SU-DHL-6 (cell line): Measurements from ENCODE around the gene CEP192.

Source experiments
- H2AFZ ChIP-seq: fragments of 200-600 bp; sonication (generic); 2 replicates; pipeline ENCODE4 v1.6.1; 2014; ENCODE audit warnings: low read depth, mild to moderate bottlenecking, moderate library complexity, mixed read lengths, antibody characterized with exemption, low read length; ENCODE audit not compliant: severe bottlenecking
- H3F3A ChIP-seq: fragments of 200-600 bp; shearing (Covaris generic); 2 replicates; pipeline ENCODE4 v1.6.0; 2016; ENCODE audit warnings: antibody characterized with exemption, mild to moderate bottlenecking; ENCODE audit not compliant: insufficient read depth
- H3K27ac ChIP-seq: fragments of 200-600 bp; sonication (generic); 2 replicates; pipeline ENCODE4 v1.5.1; 2016; ENCODE audit warnings: low read depth, mild to moderate bottlenecking, low read length, moderate library complexity, mixed read lengths
- H3K27me3 ChIP-seq: fragments of 200-600 bp; sonication (generic), shearing (Covaris generic); 2 replicates; pipeline ENCODE4 v1.6.0; 2014; ENCODE audit warnings: mild to moderate bottlenecking, low read length
- H3K36me3 ChIP-seq: fragments of 200-600 bp; sonication (generic); 2 replicates; pipeline ENCODE4 v1.6.1; 2014; ENCODE audit warnings: mild to moderate bottlenecking, low read length, mixed read lengths
- H3K4me2 ChIP-seq: fragments of 300-600, 200-600 bp; shearing (Covaris generic), sonication (generic); 2 replicates; pipeline ENCODE4 v1.6.0; 2014; ENCODE audit warnings: low read length, low read depth, mild to moderate bottlenecking; ENCODE audit not compliant: poor library complexity, severe bottlenecking
- H3K4me3 ChIP-seq: fragments of 200-600 bp; sonication (generic); 2 replicates; pipeline ENCODE4 v1.5.1; 2014; ENCODE audit warnings: antibody characterized with exemption, low read length, mild to moderate bottlenecking, mixed read lengths; ENCODE audit not compliant: insufficient read depth, poor library complexity, severe bottlenecking
- H3K79me2 ChIP-seq: fragments of 200-600 bp; sonication (generic); 2 replicates; pipeline ENCODE4 v1.6.1; 2014; ENCODE audit warnings: mild to moderate bottlenecking, low read length, moderate library complexity; ENCODE audit not compliant: insufficient read depth
- H3K9ac ChIP-seq: fragments of 200-600 bp; sonication (generic); 2 replicates; pipeline ENCODE4 v1.7.0; 2014; ENCODE audit warnings: mild to moderate bottlenecking, low read length
- H3K9me2 ChIP-seq: fragments of 200-600 bp; sonication (generic); replicated peaks from 2 replicates; pipeline ENCODE4 v1.6.1; 2014; ENCODE audit warnings: low read length; ENCODE audit not compliant: insufficient read depth
- H3K9me3 ChIP-seq: fragments of 200-600 bp; sonication (generic); 2 replicates; pipeline ENCODE4 v1.6.1; 2014; ENCODE audit warnings: low read length, mixed read lengths; ENCODE audit not compliant: insufficient read depth
- H4K20me1 ChIP-seq: fragments of 200-600 bp; sonication (generic); 2 replicates; pipeline ENCODE4 v1.6.1; 2014; ENCODE audit warnings: low read depth, mild to moderate bottlenecking, antibody characterized with exemption, low read length, moderate library complexity, mixed read lengths
- EZH2phosphoT487 ChIP-seq: fragments of 200-600 bp; sonication (generic), shearing (Covaris generic); conservative IDR thresholded peaks from 2 replicates; pipeline ENCODE4 v1.6.1; 2018; ENCODE audit warnings: mild to moderate bottlenecking, antibody characterized with exemption, low read length, moderate library complexity, mixed read lengths
- TF ChIP-seq, protein P1 (sequence below): fragments of 200-600 bp; sonication (generic); IDR thresholded peaks from one replicate; pipeline ENCODE4 v1.5.1; 2017; ENCODE audit warnings: antibody characterized with exemption, mild to moderate bottlenecking, low read length, moderate library complexity; ENCODE audit not compliant: insufficient read depth, poor library complexity, severe bottlenecking

CEP192 gene

DNA sequence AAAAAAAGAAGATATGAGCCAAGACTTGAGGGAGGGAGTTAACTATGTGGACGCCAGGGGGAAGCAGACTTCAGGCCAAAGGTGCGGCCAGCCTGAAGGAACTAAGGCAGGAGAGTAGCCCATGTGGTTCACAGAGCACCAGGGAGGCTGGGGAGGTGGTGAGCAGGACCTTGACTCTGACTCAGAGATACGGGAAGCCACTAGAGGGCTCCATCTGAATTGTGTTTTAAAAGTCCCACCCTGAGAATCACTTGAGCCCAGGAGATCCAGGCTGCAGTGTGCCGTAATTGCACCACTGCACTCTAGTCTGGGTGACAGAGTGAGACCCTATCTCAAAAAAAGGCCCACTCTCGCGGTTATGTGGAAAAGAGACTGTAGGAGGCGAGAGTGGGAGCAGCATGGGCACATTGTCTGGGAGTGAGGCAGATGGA lies 12.3 kb downstream of the CEP192 start:
- Histone ChIP-seq H4K20me1 (peaks cover 7% of the 10 kb centered on the region), H3K27ac (no peak overlapping the region), H3K4me2 (no peak overlapping the region), H3K79me2 (peaks cover 48% of the 10 kb centered on the region), H2AFZ (no peak overlapping the region), H3K9me2 (no peaks in the 10 kb centered on the region), H3K27me3 (no peaks in the 10 kb centered on the region), H3K9me3 (no peaks in the 10 kb centered on the region), H3K4me3 (no peak overlapping the region), H3F3A (no peaks in the 10 kb centered on the region), H3K9ac (no peak overlapping the region), H3K36me3 (peaks cover 30% of the 10 kb centered on the region; the same call in 1 of the 2 replicates)
- TF ChIP-seq, protein P1, sequence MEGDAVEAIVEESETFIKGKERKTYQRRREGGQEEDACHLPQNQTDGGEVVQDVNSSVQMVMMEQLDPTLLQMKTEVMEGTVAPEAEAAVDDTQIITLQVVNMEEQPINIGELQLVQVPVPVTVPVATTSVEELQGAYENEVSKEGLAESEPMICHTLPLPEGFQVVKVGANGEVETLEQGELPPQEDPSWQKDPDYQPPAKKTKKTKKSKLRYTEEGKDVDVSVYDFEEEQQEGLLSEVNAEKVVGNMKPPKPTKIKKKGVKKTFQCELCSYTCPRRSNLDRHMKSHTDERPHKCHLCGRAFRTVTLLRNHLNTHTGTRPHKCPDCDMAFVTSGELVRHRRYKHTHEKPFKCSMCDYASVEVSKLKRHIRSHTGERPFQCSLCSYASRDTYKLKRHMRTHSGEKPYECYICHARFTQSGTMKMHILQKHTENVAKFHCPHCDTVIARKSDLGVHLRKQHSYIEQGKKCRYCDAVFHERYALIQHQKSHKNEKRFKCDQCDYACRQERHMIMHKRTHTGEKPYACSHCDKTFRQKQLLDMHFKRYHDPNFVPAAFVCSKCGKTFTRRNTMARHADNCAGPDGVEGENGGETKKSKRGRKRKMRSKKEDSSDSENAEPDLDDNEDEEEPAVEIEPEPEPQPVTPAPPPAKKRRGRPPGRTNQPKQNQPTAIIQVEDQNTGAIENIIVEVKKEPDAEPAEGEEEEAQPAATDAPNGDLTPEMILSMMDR = no peak
- no peak for TF ChIP-seq EZH2phosphoT487

DNA sequence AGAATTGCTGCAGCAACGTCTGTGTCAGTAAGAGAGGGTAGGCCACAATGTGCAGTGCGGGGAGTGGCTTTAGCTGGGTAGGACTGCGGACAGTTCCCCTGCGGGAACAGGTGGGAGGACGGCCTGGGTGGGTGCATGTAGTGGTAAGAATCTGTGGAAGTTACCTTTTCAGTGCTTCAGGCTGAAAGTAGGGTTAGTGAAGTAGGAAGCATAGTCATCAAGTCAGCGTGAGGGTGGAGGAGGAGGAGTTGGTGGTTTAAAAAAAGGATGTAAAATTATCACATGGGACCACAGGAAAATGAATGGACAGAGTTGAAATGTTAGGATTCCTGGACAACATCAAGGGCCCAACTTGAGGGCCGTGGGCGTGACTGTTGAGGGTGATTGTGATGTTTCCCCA lies 13.2 kb downstream of the CEP192 start:
- Histone ChIP-seq H3K27me3 (no peaks in the 10 kb centered on the region), H2AFZ (no peak overlapping the region), H3K79me2 (peaks cover 39% of the 10 kb centered on the region), H3K36me3 (peaks cover 37% of the 10 kb centered on the region; the same call in 1 of the 2 replicates), H3K27ac (no peak overlapping the region), H3K4me3 (no peak overlapping the region), H3K4me2 (no peak overlapping the region), H3K9ac (no peak overlapping the region), H3K9me2 (no peaks in the 10 kb centered on the region), H4K20me1 (no peaks in the 10 kb centered on the region), H3F3A (no peaks in the 10 kb centered on the region), H3K9me3 (no peaks in the 10 kb centered on the region)
- no peak for TF ChIP-seq EZH2phosphoT487
- TF ChIP-seq, protein P1 = no peak

DNA sequence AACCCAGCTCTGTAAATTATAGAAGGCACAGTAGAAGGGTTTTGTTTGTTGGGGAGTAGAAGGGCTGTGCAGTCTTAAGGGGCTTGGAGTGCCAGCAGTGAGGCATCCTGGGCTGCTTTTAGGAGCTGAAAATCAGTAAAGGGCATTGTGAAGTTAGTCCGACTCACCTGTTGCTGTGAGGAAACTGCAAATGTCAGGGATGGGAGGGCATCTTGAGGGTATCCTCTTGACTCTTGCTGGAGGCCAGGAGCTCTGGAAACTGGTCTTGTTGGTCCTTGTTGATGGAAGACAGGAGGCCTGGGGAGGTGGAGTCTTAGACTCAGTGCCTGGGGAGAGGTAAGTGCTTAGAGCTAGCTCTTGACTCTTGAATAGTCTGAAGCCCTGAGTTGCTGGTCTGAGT lies 14.1 kb downstream of the CEP192 start:
- TF ChIP-seq, protein P1 = no peak
- TF ChIP-seq EZH2phosphoT487 = no peak
- Histone ChIP-seq H3K27me3 (no peaks in the 10 kb centered on the region), H3K4me3 (no peak overlapping the region), H3K9ac (no peak overlapping the region), H4K20me1 (no peaks in the 10 kb centered on the region), H3K4me2 (no peak overlapping the region), H3K27ac (no peak overlapping the region), H3K36me3 (peaks cover 34% of the 10 kb centered on the region; the same call in 1 of the 2 replicates), H3K79me2 (peaks cover 32% of the 10 kb centered on the region), H3K9me2 (no peaks in the 10 kb centered on the region), H2AFZ (no peak overlapping the region), H3K9me3 (no peaks in the 10 kb centered on the region), H3F3A (no peaks in the 10 kb centered on the region)
